ENCODE measurements around the gene ITGBL1. TPM values are rescaled to one million over a fixed set of nuclear protein-coding genes. Genes with fewer than 3 reads are reported as not detected.

Gene ITGBL1
- total and polyA plus RNA-seq, 2 experiments from 2014 or later = 0.29 TPM; not detected in 1

GRCh38 chr13:101511161-101511560 is 58.7 kb downstream of the ITGBL1 start:
- no peak overlapping the region for H3K4me2 ChIP-seq
- no peak for ATAC-seq

GRCh38 chr13:101511766-101512165 is 59.3 kb downstream of the ITGBL1 start:
- H3K4me3 ChIP-seq = no peak overlapping the region
- H3K27ac ChIP-seq (ENCODE audit: low read depth) = no peak overlapping the region
- H2AFZ ChIP-seq = no peak overlapping the region
- TF ChIP-seq POLR2AphosphoS5 (IDR thresholded peaks at IDR 0.05; ENCODE audit: low read depth) (no peak), ZNF462 (CRISPR knock-in tag; IDR thresholded peaks at IDR 0.05) (no peak), ETS1 (IDR thresholded peaks at IDR 0.05) (no peak), JUNB (IDR thresholded peaks at IDR 0.05; ENCODE audit: unreplicated experiment) (no peak), CREB1 (CRISPR knock-in tag; IDR thresholded peaks at IDR 0.05; ENCODE audit: low read depth) (no peak), EZH2phosphoT487 (IDR thresholded peaks at IDR 0.05; ENCODE audit: unreplicated experiment) (no peak), NANOG (IDR thresholded peaks at IDR 0.05; ENCODE audit: borderline replicate concordance) (no peak)
- TF ChIP-seq, protein P1, sequence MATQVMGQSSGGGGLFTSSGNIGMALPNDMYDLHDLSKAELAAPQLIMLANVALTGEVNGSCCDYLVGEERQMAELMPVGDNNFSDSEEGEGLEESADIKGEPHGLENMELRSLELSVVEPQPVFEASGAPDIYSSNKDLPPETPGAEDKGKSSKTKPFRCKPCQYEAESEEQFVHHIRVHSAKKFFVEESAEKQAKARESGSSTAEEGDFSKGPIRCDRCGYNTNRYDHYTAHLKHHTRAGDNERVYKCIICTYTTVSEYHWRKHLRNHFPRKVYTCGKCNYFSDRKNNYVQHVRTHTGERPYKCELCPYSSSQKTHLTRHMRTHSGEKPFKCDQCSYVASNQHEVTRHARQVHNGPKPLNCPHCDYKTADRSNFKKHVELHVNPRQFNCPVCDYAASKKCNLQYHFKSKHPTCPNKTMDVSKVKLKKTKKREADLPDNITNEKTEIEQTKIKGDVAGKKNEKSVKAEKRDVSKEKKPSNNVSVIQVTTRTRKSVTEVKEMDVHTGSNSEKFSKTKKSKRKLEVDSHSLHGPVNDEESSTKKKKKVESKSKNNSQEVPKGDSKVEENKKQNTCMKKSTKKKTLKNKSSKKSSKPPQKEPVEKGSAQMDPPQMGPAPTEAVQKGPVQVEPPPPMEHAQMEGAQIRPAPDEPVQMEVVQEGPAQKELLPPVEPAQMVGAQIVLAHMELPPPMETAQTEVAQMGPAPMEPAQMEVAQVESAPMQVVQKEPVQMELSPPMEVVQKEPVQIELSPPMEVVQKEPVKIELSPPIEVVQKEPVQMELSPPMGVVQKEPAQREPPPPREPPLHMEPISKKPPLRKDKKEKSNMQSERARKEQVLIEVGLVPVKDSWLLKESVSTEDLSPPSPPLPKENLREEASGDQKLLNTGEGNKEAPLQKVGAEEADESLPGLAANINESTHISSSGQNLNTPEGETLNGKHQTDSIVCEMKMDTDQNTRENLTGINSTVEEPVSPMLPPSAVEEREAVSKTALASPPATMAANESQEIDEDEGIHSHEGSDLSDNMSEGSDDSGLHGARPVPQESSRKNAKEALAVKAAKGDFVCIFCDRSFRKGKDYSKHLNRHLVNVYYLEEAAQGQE (IDR thresholded peaks at IDR 0.05; ENCODE audit: unreplicated experiment) = no peak
- TF ChIP-seq, protein P2, sequence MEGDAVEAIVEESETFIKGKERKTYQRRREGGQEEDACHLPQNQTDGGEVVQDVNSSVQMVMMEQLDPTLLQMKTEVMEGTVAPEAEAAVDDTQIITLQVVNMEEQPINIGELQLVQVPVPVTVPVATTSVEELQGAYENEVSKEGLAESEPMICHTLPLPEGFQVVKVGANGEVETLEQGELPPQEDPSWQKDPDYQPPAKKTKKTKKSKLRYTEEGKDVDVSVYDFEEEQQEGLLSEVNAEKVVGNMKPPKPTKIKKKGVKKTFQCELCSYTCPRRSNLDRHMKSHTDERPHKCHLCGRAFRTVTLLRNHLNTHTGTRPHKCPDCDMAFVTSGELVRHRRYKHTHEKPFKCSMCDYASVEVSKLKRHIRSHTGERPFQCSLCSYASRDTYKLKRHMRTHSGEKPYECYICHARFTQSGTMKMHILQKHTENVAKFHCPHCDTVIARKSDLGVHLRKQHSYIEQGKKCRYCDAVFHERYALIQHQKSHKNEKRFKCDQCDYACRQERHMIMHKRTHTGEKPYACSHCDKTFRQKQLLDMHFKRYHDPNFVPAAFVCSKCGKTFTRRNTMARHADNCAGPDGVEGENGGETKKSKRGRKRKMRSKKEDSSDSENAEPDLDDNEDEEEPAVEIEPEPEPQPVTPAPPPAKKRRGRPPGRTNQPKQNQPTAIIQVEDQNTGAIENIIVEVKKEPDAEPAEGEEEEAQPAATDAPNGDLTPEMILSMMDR (conservative IDR thresholded peaks at IDR 0.05; ENCODE audit: low read depth in 2 of 2) = no peak
- no peaks in the 10 kb centered on the region for H3F3A ChIP-seq (replicated peaks; ENCODE audit: low read depth)
- no peaks in the 10 kb centered on the region for H4K20me1 ChIP-seq (replicated peaks; ENCODE audit: insufficient read depth)
- H3K4me1 Mint-ChIP-seq = peaks cover 12% of the 10 kb centered on the region
- no peaks in the 10 kb centered on the region for H3K79me2 ChIP-seq (replicated peaks; ENCODE audit: insufficient read depth)
- no peaks in the 10 kb centered on the region for H3K9me2 ChIP-seq (ENCODE audit: insufficient read depth)
- ATAC-seq (no peak), DNase-seq (ENCODE audit: low spot score) (no peak)
- H3K27me3 Mint-ChIP-seq (ENCODE audit: insufficient read depth, low read depth, poor library complexity) = no peaks in the 10 kb centered on the region
- peaks cover 15% of the 10 kb centered on the region for H3K4me1 ChIP-seq (ENCODE audit: insufficient read depth)
- no peaks in the 10 kb centered on the region for H3K36me3 ChIP-seq (ENCODE audit: insufficient read depth)
- no peaks in the 10 kb centered on the region for H3K36me3 Mint-ChIP-seq (ENCODE audit: low read depth)
- 0 out of 3 replicates have a peak, but pooled peaks cover 3% of the 10 kb centered on the region for H3K9me3 Mint-ChIP-seq
- H3K4me2 ChIP-seq = no peak overlapping the region
- no peak overlapping the region for H3K4me3 Mint-ChIP-seq
- H3K27me3 ChIP-seq (ENCODE audit: insufficient read depth) = no peaks in the 10 kb centered on the region
- H3K27ac Mint-ChIP-seq = no peak overlapping the region

More at GRCh38 chr13:101511161-101511560, 58.7 kb downstream of the ITGBL1 start:
- Histone ChIP-seq H3K9me2 (ENCODE audit: insufficient read depth) (no peaks in the 10 kb centered on the region), H3K4me1 (ENCODE audit: insufficient read depth) (peaks cover 21% of the 10 kb centered on the region), H3F3A (replicated peaks; ENCODE audit: low read depth) (no peaks in the 10 kb centered on the region), H3K27ac (ENCODE audit: low read depth) (no peak overlapping the region), H3K36me3 (ENCODE audit: insufficient read depth) (no peaks in the 10 kb centered on the region), H2AFZ (no peak overlapping the region), H3K27me3 (ENCODE audit: insufficient read depth) (no peaks in the 10 kb centered on the region), H4K20me1 (replicated peaks; ENCODE audit: insufficient read depth) (no peaks in the 10 kb centered on the region), H3K79me2 (replicated peaks; ENCODE audit: insufficient read depth) (no peaks in the 10 kb centered on the region), H3K4me3 (no peak overlapping the region)
- H3K9me3 Mint-ChIP-seq = 0 out of 3 replicates have a peak, but pooled peaks cover 3% of the 10 kb centered on the region
- H3K4me1 Mint-ChIP-seq = peaks cover 18% of the 10 kb centered on the region
- H3K27ac Mint-ChIP-seq = no peak overlapping the region
- DNase-seq (ENCODE audit: low spot score) = no peak
- TF ChIP-seq ZNF114 (CRISPR knock-in tag; IDR thresholded peaks at IDR 0.05) = no peak
- no peak overlapping the region for H3K4me3 Mint-ChIP-seq
- no peaks in the 10 kb centered on the region for H3K36me3 Mint-ChIP-seq (ENCODE audit: low read depth)
- no peaks in the 10 kb centered on the region for H3K27me3 Mint-ChIP-seq (ENCODE audit: insufficient read depth, low read depth, poor library complexity)

All from GM23338 (cell line).